ENCODE results near the gene MGST2. TPM values are rescaled to one million over a fixed set of nuclear protein-coding genes. Genes with fewer than 3 reads are reported as not detected.
A peak's percentile ranks its signal among the peaks of the same experiment; 100 is the strongest.

Gene MGST2
- total RNA-seq, 1 donor from 2014 or later: 17.6 TPM

- Mint-ChIP-seq H3K9me3 (ENCODE audit: unreplicated experiment) (no peaks in the 10 kb centered on the region), H3K4me3 (ENCODE audit: unreplicated experiment) (no peak overlapping the region), H3K27me3 (ENCODE audit: low read depth, unreplicated experiment) (no peaks in the 10 kb centered on the region), H3K27ac (ENCODE audit: unreplicated experiment) (no peak overlapping the region), H3K36me3 (ENCODE audit: low read depth, unreplicated experiment) (no peaks in the 10 kb centered on the region), H3K4me1 (ENCODE audit: low read depth, unreplicated experiment) (peaks cover 16% of the 10 kb centered on the region)
- Histone ChIP-seq H3K27me3 (ENCODE audit: insufficient read depth, low read length) (no peaks in the 10 kb centered on the region), H3K27ac (ENCODE audit: low read depth, low read length) (no peak overlapping the region), H2AFZ (ENCODE audit: low read depth, low read length) (no peak overlapping the region), H3K36me3 (ENCODE audit: insufficient read depth, low read length) (no peaks in the 10 kb centered on the region), H3K4me3 (ENCODE audit: insufficient read depth, low read depth, low read length) (no peak overlapping the region), H3K4me1 (ENCODE audit: insufficient read depth, low read length) (peaks cover 10% of the 10 kb centered on the region), H3K9ac (ENCODE audit: low read length) (no peak overlapping the region), H3K4me2 (ENCODE audit: low read length) (no peak overlapping the region), H3K9me3 (ENCODE audit: insufficient read depth, low read depth, low read length) (no peaks in the 10 kb centered on the region), H4K20me1 (ENCODE audit: insufficient read depth, low read length) (no peaks in the 10 kb centered on the region), H3K79me2 (ENCODE audit: insufficient read depth, low read length) (peaks cover 6% of the 10 kb centered on the region)
- DNase-seq (ENCODE audit: low read depth) (no peak), FAIRE-seq (no peak)
- no peak for TF ChIP-seq EZH2 (IDR thresholded peaks at IDR 0.05; ENCODE audit: insufficient read depth, low read length)
Observed at GRCh38 chr4:139664442-139664841, 1.2 kb upstream of the MGST2 start.

- FAIRE-seq: no peak
- TF ChIP-seq EZH2 (IDR thresholded peaks at IDR 0.05; ENCODE audit: insufficient read depth, low read length): no peak
- TF ChIP-seq, protein P1, sequence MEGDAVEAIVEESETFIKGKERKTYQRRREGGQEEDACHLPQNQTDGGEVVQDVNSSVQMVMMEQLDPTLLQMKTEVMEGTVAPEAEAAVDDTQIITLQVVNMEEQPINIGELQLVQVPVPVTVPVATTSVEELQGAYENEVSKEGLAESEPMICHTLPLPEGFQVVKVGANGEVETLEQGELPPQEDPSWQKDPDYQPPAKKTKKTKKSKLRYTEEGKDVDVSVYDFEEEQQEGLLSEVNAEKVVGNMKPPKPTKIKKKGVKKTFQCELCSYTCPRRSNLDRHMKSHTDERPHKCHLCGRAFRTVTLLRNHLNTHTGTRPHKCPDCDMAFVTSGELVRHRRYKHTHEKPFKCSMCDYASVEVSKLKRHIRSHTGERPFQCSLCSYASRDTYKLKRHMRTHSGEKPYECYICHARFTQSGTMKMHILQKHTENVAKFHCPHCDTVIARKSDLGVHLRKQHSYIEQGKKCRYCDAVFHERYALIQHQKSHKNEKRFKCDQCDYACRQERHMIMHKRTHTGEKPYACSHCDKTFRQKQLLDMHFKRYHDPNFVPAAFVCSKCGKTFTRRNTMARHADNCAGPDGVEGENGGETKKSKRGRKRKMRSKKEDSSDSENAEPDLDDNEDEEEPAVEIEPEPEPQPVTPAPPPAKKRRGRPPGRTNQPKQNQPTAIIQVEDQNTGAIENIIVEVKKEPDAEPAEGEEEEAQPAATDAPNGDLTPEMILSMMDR (IDR thresholded peaks at IDR 0.05; ENCODE audit: insufficient read depth, low read depth, low read length): no peak
Observed at GRCh38 chr4:139665079-139665689, 435 bp upstream of the MGST2 start.

GRCh38 chr4:139666735-139667281 is 1.2 kb downstream of the MGST2 start:
- H3K9ac ChIP-seq (ENCODE audit: low read length): peak overlapping the region; percentile 82
- DNase-seq (ENCODE audit: low read depth): peak; percentile 57
- H3K27ac ChIP-seq (ENCODE audit: low read depth, low read length): peak overlapping the region; percentile 71
- peak overlapping the region; percentile 21 for H2AFZ ChIP-seq (ENCODE audit: low read depth, low read length)
- no peaks in the 10 kb centered on the region for H4K20me1 ChIP-seq (ENCODE audit: insufficient read depth, low read length)
- no peaks in the 10 kb centered on the region for H3K27me3 ChIP-seq (ENCODE audit: insufficient read depth, low read length)
- peak overlapping the region; percentile 91 for H3K4me2 ChIP-seq (ENCODE audit: low read length)
- peak overlapping the region; percentile 97 for H3K27ac Mint-ChIP-seq (ENCODE audit: unreplicated experiment)
- H3K4me3 Mint-ChIP-seq (ENCODE audit: unreplicated experiment): peak overlapping the region; percentile 90
- H3K36me3 Mint-ChIP-seq (ENCODE audit: low read depth, unreplicated experiment): no peaks in the 10 kb centered on the region
- peaks cover 10% of the 10 kb centered on the region for H3K4me1 ChIP-seq (ENCODE audit: insufficient read depth, low read length)
- no peaks in the 10 kb centered on the region for H3K9me3 ChIP-seq (ENCODE audit: insufficient read depth, low read depth, low read length)
- TF ChIP-seq, protein P1 (IDR thresholded peaks at IDR 0.05; ENCODE audit: insufficient read depth, low read depth, low read length): no peak
- no peak for TF ChIP-seq EZH2 (IDR thresholded peaks at IDR 0.05; ENCODE audit: insufficient read depth, low read length)
- H3K36me3 ChIP-seq (ENCODE audit: insufficient read depth, low read length): no peaks in the 10 kb centered on the region
- peaks cover 16% of the 10 kb centered on the region for H3K4me1 Mint-ChIP-seq (ENCODE audit: low read depth, unreplicated experiment)
- H3K9me3 Mint-ChIP-seq (ENCODE audit: unreplicated experiment): no peaks in the 10 kb centered on the region
- H3K79me2 ChIP-seq (ENCODE audit: insufficient read depth, low read length): peaks cover 11% of the 10 kb centered on the region
- H3K4me3 ChIP-seq (ENCODE audit: insufficient read depth, low read depth, low read length): peak overlapping the region; percentile 69
- no peak for FAIRE-seq
- H3K27me3 Mint-ChIP-seq (ENCODE audit: low read depth, unreplicated experiment): no peaks in the 10 kb centered on the region

More at GRCh38 chr4:139665079-139665689, 435 bp upstream of the MGST2 start:
- Histone ChIP-seq H3K27ac (ENCODE audit: low read depth, low read length) (peak overlapping the region; percentile 71), H2AFZ (ENCODE audit: low read depth, low read length) (peak overlapping the region; percentile 91), H3K4me2 (ENCODE audit: low read length) (peak overlapping the region; percentile 91), H3K27me3 (ENCODE audit: insufficient read depth, low read length) (no peaks in the 10 kb centered on the region), H3K36me3 (ENCODE audit: insufficient read depth, low read length) (no peaks in the 10 kb centered on the region), H4K20me1 (ENCODE audit: insufficient read depth, low read length) (no peaks in the 10 kb centered on the region), H3K4me1 (ENCODE audit: insufficient read depth, low read length) (peaks cover 10% of the 10 kb centered on the region), H3K4me3 (ENCODE audit: insufficient read depth, low read depth, low read length) (peak overlapping the region; percentile 69), H3K9me3 (ENCODE audit: insufficient read depth, low read depth, low read length) (no peaks in the 10 kb centered on the region), H3K9ac (ENCODE audit: low read length) (peak overlapping the region; percentile 82), H3K79me2 (ENCODE audit: insufficient read depth, low read length) (peaks cover 6% of the 10 kb centered on the region)
- peak overlapping the region; percentile 90 for H3K4me3 Mint-ChIP-seq (ENCODE audit: unreplicated experiment)
- H3K9me3 Mint-ChIP-seq (ENCODE audit: unreplicated experiment): no peaks in the 10 kb centered on the region
- no peak for DNase-seq (ENCODE audit: low read depth)
- H3K36me3 Mint-ChIP-seq (ENCODE audit: low read depth, unreplicated experiment): no peaks in the 10 kb centered on the region
- H3K27me3 Mint-ChIP-seq (ENCODE audit: low read depth, unreplicated experiment): no peaks in the 10 kb centered on the region
- peak overlapping the region; percentile 97 for H3K27ac Mint-ChIP-seq (ENCODE audit: unreplicated experiment)
- H3K4me1 Mint-ChIP-seq (ENCODE audit: low read depth, unreplicated experiment): peaks cover 16% of the 10 kb centered on the region
